NCI-H226 (cell line): ENCODE data around the gene GPR176.
"Not testable (repeated sequence)": the region's sequence is repeated elsewhere in the genome, so short reads cannot be mapped to it uniquely, and the experiment has no call there.

Experiments used
- DNase-seq: peaks from one replicate; pipeline ENCODE4 v3.0.0-alpha.2; 2015

The GPR176 gene

DNA sequence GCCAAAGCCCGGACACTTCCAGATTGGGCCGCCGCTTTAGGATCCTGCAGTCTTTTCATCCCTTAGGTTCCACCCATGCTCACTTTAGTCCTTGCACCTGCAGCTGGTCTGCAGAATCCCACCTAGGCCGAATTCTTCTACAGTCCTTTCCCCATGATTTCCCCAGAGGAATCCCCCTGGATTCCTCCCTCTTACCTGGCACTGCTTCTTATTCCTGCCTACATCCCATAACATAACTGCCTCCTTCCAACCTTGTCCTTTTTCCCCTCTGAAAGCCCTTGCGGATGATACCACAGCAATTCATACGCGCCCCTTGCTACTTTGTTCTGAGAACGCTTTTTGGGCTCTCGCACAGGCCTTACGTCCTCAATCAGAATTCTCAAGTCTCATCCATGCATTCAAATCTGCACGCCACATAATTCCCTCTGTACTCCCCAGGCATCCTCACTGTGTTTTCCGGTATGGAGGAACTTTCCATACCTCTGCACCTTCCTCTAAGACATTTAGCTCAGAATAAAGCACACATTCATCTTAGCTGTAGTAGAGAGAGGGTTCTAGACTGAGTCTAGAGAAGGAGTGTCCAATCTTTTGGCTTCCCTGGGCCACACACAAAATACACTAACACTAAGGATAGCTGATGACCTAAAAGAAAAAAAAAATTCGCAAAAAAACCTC, 14.5 kb upstream of the GPR176 start:
- no peak for DNase-seq

DNA sequence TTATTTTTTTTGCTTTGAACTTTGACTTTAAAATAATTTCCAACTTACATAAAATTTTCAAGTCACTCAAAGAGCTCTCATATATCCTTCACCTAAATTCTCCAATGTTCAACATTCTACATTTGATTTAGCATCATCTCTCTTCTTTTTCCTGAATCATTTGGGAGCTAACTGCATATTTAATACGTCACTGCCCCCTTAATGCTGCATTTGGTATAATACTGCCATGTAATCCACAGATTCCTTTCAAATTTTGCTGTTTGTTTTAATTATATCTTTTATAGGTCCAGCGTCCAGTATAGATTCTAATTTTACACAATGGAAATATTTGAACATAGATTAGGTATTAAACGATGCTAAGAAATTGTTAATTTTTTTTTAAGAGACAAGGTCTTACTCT, 11.5 kb upstream of the GPR176 start:
- DNase-seq, result no peak

DNA sequence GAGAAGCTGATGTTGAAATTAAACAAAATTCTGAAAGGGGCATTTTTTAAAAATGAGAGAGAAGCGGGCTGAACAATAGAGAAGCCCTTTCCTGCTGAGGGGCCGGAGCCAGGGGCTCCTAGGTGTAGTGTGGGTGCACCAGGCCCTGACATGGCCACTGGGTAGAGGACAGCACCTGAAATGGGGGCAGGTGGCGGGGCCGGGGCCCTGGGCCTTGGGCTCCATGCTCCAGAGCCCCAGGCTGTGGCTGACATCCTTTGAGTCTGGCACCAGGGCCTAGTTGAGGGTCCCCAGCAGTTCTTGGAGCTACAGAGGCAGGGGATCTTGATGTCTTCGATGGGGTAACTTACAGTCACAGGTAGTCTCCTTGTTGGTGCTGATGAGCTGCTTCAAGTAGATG, 6.5 kb upstream of the GPR176 start:
- no peak for DNase-seq

DNA sequence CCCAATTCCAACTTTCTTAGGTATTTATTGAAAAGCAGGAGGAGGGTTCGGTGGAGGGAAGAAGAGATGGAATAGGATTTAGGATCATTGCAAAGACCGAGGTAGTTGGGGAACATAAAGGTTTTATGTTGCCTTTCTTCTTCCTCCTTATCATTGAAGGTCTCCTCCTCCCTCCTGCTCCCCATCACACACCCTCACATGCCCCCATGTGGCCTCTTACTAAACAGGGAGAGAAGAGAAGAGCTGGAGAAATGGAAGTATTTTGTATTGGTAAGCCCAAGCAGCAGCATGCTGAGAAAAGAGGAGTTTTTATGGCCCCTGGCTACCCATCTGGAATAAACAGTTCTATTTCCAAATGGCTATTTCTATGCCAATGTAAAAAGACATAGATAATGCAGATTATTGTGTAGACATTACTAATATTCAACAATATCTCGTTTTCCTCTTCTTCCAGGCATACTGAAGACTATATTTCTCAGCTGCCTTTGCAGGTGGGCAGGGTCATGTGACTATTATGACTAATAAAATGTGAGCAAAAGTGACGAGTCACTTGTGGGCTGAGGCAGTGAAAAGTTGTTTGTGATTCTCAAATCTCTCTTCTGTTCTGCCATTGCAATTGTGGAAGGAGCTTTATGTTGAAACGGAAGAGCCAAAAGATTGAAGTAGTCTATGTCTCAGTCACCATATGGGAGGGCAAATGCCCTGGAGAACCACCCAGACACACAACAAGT, 5.2 kb upstream of the GPR176 start:
- no peak for DNase-seq

DNA sequence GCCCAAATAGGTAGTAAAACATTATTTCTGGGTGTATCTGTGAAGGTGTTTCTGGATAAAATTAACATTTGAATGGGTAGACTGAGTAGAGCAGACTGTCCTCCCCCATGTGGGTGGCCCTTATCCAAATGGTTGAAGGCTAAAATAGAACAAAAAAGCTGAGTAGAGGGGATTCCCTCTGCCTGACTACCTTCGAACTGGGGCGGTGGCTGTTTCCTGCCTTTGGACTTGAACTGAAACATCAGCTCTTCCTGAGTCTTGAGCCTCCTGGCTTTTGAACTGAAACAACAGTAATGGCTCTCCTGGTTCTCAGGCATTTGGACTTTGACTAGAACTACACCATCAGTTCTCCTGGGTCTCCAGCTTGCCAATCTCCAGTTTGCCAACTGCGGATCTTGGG, 4.4 kb upstream of the GPR176 start:
- no peak for DNase-seq

DNA sequence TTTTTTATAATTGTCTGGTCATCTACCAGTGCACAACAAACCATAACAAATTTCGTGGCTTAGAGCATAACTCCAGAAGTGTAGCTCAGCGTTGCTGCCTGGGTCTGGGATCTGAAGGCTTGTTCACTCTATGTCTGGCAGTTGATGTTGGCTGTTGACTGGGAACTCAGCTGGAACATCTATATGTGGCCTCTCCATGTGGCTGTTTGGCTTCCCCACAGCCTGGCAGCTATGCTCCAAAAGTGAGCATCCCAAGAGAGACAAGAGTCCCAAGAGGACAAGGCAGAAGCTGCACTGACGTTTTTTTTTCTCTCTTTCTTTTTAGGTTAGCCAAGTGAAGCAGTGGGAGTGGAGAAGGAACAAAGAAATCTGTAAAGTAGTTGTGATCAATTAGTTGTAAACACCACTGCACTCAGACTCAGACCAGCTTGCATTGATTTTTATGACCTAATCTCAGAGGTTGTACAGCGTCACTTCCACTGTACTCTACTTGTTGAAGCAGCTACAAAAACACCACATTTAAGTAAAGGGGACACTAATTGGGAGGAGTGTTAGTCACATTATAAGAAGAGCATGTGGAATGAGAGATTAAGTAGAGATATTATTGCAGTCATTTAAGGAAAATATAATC, 2.5 kb upstream of the GPR176 start:
- no peak for DNase-seq

DNA sequence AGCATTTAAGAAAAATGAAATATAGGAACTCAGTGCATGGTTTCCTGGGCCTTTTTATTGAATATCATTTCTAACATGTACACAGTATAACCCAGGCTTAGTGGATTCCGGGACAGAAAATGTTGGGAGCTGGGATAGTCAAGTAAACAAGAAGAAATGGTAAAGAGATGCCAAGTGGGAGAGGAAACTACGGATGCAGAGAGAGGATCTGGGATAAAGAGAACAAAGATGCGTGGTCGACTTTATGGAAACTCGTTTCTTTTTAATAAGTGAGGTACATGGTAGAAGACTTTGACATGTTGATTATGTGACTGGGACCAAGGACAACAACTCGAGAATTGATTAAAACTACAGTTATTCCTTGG, 1.2 kb upstream of the GPR176 start:
- DNase-seq, result no peak

DNA sequence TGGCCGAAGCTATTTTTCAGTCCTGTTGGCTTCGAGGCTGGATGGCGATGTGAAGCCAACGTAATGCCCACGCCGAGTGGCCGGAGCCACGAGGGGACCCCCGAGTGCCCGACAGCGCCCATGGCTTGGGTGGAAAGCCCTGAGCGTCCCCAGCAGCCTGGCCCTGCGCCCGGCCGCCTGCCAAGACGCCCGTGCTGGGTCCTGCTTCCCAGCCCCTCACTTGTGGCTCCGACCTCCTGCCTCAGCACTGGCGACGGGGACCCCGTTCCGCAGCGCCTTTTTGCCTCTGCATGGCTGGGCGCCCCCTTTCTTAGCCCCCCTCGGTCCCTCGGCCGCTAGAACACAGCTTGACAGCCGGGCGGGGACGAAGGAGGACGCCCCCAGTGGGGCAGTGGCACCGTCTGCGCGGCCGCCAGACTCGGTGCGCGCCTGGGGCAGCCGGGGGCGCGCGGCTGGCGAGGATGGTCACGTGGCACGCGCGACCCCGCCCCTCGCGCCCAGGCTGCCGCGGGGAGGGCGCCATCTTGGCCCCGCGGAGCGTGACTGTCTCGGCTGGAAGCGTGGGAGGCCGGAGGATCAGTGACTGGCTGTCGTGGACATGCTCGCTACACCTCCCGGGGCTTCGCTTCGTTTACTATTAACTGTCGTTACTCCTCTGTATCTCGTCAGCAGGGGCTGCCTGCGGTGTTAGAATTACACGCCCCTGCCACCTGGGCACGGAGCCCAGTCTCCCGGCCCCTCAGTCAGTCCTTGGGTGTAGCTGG, 626 bp upstream of the GPR176 start:
- peak; percentile 62 for DNase-seq

DNA sequence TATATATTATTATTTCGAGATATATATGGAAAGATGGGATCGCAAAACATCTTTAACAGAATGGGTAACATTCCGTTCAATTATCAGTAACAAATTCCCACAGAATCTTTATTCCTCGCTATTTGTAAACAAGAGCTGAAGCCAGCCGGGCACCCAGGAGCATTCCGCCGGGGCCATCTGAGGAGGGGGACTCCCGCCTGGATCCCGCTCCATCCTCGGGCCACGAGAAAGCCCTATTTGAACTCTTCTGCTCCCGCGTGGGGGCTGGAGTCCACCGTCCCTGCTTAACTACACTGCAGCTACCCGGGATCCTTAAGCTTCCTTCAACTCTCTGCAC, 687 bp downstream of the GPR176 start:
- DNase-seq, result no peak

DNA sequence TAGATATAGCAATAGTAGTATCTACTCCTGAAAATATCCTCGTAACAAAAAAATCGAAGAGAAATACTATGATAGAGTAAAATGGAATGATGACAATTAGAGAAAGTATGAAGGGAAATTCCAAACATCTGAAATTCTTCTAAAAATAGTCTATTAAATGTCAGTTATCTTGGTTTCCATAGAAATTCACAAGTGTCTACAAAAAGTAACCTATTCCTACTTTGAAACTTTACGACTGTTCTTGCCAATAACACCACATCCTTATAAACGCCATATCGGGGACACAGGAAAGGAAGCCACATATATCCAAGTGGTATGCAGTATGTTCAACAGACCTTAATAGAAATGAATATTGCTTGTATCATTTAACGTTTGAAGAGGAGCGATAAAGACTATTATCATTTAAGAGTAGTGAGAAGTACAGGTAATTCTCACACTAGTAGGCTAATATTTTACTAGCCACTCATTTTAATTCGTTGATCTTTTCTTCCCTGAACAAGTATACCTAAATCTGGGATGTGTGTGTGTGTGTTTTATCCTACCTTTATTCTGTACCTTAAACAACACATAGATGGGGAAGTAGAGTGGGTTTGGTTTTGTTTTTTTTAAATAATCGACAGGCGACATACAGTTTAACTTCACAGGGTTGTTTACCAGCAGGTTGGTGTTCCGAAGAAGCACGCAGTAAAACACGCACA, 1.2 kb downstream of the GPR176 start:
- DNase-seq, result peak; percentile 49

DNA sequence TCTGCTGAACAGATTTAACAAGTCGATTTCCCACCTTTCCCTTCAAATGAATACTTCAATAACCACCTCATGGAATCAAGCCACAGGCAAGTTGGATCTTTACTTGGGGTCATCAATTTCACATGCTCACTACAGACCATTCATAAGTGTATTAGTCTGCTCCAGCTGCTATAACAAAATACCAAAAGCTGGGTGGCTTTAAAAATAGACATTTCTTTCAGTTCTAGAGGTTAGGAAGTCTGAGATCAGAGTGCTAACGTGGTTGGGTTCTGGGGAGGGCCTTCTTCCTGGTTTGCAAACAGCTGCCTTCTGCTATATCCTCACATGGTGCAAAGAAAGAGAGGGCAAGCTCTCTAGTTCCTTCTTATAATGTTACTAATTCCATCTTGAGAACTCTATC, 5.1 kb downstream of the GPR176 start:
- no peak for DNase-seq

DNA sequence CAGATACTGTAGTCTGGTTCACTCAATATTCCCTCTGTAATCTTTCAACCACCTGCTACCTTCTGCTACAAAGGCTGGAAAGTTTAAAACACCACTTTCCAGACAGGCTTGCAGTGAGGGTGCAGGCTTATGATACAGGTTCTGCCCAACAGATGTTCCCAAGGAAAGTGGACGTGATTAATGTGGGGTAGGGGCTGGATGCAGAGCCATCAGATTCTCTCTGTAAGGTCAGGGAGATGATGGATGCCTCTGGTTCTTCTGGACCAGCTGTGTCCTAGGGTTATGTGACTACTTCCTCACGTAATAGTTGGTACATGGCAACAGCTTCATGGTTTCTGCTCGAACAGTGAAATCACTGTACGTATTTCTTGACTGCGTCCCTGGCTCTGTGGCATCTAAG, 11.1 kb downstream of the GPR176 start:
- DNase-seq, result no peak

DNA sequence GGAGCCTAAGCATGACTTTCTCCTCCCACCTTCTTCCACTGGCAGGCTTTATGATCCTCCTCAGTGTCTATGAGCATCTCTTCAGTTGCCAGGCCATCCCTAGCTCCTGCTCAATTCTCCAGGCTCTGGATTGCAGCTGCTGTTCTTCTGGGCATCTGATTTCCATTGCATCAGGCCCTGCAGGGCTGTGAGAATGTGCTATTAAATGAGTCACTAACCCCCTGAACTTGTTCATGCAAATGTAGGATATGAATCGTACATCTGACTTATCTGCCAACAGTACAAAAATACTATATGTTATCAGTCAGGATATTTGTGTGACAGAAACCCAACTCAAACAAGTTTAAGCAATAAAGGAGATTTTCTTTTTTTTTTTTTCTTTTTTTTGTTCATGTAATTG, 11.9 kb downstream of the GPR176 start:
- peak; percentile 67 for DNase-seq

DNA sequence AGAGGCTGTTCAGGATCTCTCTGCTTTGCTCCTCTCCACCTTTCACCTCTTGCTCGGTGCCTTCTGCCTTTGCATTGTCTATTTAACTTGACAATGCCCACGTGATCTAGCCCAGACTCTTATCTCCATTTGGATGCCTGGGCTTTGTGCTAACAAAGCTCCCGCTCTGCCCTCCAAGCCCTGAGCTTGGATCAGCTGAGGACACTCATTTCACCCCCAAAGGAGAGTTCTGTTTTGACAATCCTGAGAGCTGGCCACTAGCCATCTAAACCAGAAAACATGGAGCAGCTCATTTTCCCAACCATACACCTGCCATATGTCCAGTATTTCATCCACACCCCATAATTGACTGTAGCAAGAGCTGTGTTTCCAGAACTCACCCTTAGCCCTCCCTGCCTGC, 12.8 kb downstream of the GPR176 start:
- DNase-seq, result no peak

DNA sequence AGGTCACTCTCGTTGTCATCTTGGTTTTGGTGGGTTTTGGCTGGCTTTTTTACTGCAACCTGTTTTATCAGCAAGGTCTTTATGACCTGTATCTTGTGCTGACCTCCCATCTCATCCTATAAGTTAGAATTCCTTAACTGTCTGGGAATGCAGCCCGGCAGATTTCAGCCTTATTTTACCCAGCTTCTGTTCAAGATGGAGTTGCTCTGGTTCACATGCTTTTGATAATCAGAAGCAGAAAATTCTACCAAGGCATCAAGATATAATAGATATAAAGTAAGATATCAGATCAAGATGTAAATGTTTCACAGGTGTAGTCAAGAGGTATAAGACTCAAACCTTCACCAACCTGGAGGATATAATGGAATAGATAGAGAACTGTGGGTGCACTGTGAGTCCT, 16.0 kb downstream of the GPR176 start:
- no peak for DNase-seq

DNA sequence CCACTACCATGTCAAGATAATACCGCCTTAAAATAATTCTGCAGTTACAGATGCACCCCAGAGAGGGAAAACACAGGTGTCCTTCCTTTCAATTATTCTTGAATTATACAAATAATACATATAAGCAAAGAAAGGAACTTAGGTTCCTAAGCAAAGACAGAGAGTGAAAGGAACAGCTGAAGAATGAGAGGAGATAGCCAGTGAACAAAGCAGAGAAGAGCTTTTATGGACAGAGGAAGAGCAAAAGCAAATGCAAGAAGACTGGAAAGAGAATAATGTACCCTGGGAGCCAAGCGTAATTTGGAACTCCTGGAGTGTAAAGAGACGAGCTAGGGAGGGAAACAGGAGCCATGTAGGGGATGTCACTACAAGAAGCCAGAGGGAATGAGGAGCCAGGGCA, 21.7 kb downstream of the GPR176 start:
- no peak for DNase-seq

DNA sequence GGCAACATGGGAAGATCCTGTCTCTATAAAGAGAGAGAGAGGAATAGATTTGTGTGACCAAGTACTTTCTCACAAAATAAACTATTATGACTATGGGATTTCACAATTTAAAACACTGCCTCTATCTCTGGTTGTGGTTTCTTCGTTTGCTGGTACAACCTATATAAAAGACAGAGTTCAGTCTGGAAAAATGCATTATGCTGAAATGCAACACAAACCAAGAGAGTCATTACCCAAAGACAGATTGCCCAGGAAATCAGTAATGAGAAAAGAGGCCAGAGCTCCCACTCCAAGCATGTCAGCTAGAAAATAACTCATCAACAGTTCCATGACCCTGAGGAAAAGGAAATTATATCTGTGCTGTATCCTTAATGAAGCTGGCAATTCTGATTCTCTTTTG, 23.2 kb downstream of the GPR176 start:
- peak; percentile 57 for DNase-seq

DNA sequence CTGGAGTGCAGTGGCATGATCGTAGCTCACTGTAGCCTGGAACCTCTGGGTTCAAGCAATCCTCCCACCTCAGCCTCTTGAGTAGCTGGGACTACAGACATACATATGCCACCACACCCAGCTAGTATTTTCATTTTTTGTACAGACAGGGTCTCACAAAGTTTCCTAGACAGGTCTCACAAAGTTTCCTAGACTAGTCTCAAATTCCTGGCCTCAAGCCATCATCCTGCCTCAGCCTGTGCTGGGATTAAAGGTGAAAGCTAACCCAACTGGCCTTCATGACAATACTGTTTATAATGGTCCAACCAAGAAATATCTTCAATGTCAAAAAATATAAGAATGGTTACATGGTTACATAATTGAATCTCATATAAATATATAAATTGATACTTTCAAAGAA, 24.0 kb downstream of the GPR176 start:
- DNase-seq, result no peak

DNA sequence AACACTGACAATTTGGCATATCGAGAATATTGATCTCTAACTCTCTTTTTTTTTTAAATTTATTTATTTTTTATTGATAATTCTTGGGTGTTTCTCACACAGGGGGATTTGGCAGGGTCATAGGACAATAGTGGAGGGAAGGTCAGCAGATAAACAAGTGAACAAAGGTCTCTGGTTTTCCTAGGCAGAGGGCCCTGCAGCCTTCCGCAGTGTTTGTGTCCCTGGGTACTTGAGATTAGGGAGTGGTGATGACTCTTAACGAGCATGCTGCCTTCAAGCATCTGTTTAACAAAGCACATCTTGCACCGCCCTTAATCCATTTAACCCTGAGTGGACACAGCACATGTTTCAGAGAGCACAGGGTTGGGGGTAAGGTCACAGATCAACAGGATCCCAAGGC, 27.0 kb downstream of the GPR176 start:
- not testable (repeated sequence) for DNase-seq

DNA sequence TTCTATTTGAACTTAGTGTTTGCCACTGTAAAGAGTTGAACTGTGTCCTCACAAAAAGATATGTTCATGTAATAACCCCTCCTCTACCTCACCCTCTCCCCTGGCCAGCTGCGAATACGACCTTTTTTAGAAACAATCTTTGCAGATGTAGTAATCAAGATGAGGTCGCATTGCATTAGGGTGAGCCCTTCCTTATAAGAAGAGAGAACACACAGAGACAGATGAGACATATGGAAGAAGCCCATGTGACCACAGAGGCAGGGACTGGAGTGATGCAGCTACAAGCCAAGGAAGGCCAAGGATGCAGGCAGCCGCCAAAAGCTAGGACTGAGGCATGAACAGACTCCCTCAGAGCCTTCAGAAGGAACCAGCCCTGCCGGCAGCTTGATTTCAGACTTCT, 27.6 kb downstream of the GPR176 start:
- DNase-seq, result no peak

DNA sequence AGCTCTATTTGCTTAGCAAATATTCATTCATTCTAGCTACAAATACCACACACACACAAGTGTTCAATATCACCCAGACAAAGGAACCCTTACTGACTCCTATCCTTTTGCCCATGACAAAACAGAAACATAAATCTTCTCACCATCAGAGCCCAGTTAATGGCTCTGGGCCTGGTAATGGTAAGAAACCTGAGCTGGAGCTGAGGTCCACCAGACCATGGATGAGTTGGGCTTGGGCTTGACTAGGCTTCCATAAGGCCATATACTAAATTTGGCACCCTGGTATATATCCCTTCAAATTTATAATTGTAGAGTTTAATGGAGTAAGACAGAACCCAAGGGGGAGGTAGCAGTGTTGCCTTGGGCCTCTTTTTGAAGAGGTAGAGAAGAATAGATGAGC, 29.4 kb downstream of the GPR176 start:
- DNase-seq, result no peak

DNA sequence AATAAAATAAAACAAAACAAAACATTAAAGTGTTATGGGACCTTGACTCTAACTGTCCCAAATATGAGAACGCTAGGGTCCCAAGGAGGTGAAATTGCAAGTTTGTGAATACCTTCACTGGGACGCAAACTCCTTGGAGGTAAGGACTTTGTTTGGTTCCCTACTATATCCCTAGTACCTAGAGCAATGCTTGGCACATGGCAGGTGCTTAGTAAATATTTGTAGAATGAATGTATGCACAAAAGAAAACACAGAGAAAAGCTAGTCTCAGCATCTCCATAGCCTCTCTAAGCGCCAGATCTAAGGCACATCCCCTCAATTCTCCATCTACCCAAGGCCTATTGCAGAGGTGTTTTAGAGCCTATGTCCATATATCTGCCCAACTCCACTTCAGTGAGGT, 30.5 kb downstream of the GPR176 start:
- DNase-seq, result no peak

DNA sequence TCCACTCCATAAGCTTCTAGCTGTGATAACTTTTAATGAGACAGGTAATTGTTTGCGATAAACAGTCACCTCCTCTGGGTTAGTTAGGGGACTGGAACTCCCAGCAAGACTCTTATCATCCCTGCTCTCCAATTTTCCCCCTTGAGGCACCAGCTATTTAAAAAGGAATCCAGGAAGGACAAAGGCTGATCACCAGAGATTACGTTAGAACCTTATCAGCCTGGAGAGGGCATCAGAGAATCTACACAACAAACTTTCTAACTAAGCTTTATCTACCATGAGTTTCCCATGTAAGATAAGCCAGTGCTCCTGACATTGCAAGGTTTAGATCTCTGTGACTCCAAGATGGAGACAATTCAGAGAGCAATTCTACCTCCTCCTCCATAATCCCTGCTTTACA, 31.3 kb downstream of the GPR176 start:
- DNase-seq, result peak; percentile 20
